Stimulated activated CD4-positive, alpha-beta T cell treated with anti-CD3 and anti-CD28 coated beads, TNF-alpha, amount 100 ng/mL, for 48 hours (primary cell): ENCODE measurements around the gene BPIFB6.

Experiments used
- DNase-seq, 3 donors: peaks; one replicate each; pipeline ENCODE4 v3.0.0-alpha.2; 2020; ENCODE audit warnings: low read depth in 3 of 3

The BPIFB6 gene

GRCh38 chr20:33002087-33002808 lies 29.2 kb upstream of the BPIFB6 start:
- no peak for DNase-seq

GRCh38 chr20:33004141-33004751 lies 27.2 kb upstream of the BPIFB6 start, which contains the start of gene SUN5:
TSS of gene SUN5 (minus strand) at chr20:33004433. CDS start at chr20:33004340, 93 bp downstream.
- DNase-seq = no peak

- DNase-seq = peak in 1 of 3 donors; percentile 38
These were observed 26.3 kb upstream of the BPIFB6 start for GRCh38 chr20:33005132-33005566.

GRCh38 chr20:33005908-33006775 lies 25.3 kb upstream of the BPIFB6 start:
- DNase-seq = no peak

GRCh38 chr20:33006776-33007375 lies 24.6 kb upstream of the BPIFB6 start:
- no peak for DNase-seq

GRCh38 chr20:33007376-33008335 lies 23.8 kb upstream of the BPIFB6 start, which contains the start of gene BPIFB2:
TSS of gene BPIFB2 (plus strand) at chr20:33007704. CDS start at chr20:33008575, 871 bp downstream.
- DNase-seq = no peak

GRCh38 chr20:33008336-33009213 lies 22.9 kb upstream of the BPIFB6 start:
- DNase-seq = no peak

GRCh38 chr20:33009214-33010132 lies 22.0 kb upstream of the BPIFB6 start:
- no peak for DNase-seq

- no peak for DNase-seq
These were observed 21.3 kb upstream of the BPIFB6 start for GRCh38 chr20:33010133-33010504.

GRCh38 chr20:33010674-33011449 lies 20.6 kb upstream of the BPIFB6 start:
- no peak for DNase-seq

- no peak for DNase-seq
These were observed 18.9 kb upstream of the BPIFB6 start for GRCh38 chr20:33012327-33013189.

- DNase-seq = no peak
These were observed 17.6 kb upstream of the BPIFB6 start for GRCh38 chr20:33013701-33014326.

GRCh38 chr20:33014336-33015113 lies 16.9 kb upstream of the BPIFB6 start:
- DNase-seq = no peak

- no peak for DNase-seq
These were observed 16.3 kb upstream of the BPIFB6 start for GRCh38 chr20:33015114-33015484.

- DNase-seq = no peak
These were observed 15.5 kb upstream of the BPIFB6 start for GRCh38 chr20:33015700-33016580.
